GM12892 (cell line): ENCODE data around the gene SUSD1.
A peak's percentile ranks its signal among the peaks of the same experiment; 100 is the strongest.

ENCODE experiments used
- DNase-seq: peaks from one replicate; pipeline ENCODE4 v3.0.0; 2011; ENCODE audit not compliant: insufficient read length
- FAIRE-seq: peaks from 2 replicates; lab custom pipeline; 2011; peaks lifted over from hg19 to GRCh38; lab: Jason Lieb, UNC
- POLR2A ChIP-seq: IDR thresholded peaks from 2 replicates; pipeline ENCODE4 v1.6.1; 2011; ENCODE audit warnings: low read depth, low read length, control low read depth
- POLR2AphosphoS5 ChIP-seq: IDR thresholded peaks from 2 replicates; pipeline ENCODE4 v1.6.1; 2011; ENCODE audit warnings: low read depth, low read length, control low read depth
- TAF1 ChIP-seq: IDR thresholded peaks from 2 replicates; pipeline ENCODE4 v1.6.1; 2011; ENCODE audit warnings: low read depth, mild to moderate bottlenecking, control low read depth, low read length, borderline replicate concordance

Gene SUSD1

DNA sequence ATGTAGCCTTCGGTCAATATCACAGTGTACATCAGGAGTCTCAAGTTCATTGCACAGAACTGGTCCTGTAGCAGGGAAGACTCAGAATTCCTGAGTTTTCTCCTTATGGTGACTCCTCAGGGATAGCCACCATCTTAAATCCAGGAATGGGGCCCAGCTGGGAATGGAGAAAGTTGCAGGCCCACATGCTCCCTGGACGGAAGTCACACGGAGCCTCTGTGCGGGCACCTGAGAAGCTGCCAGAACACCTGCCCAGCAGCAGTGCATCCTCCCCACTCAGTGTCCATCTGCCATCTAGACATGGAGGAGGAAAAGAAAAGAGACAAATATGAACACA is 133.9 kb downstream of the SUSD1 start:
- FAIRE-seq: no peak
- TF ChIP-seq POLR2AphosphoS5 (no peak), TAF1 (no peak), POLR2A (no peak)

DNA sequence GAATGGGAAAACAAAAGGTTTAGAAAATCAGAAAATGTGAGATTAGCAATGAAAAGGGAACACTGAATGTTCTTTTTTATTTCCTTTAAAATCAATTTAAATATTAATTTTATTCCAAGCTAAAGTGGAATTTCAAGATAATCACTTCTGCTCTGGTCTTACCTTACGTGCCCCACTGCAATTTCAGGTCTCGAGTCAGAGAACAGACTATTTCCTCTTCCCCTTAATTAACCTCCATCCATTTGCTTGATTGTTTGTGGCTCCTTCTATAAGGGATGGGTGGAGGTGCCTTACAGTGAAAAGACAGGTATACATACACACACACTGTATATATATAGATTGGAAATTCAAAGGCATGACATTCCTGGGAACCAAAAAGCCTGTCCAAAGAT is 137.1 kb downstream of the SUSD1 start:
- TF ChIP-seq TAF1 (no peak), POLR2A (no peak), POLR2AphosphoS5 (no peak)
- no peak for FAIRE-seq
- DNase-seq: no peak

More for the DNA sequence above, 133.9 kb downstream of the SUSD1 start:
- no peak for DNase-seq

GRCh38 chr9:112037281-112038016 is 137.6 kb downstream of the SUSD1 start:
- FAIRE-seq: peak; percentile 65
- no peak for DNase-seq
- TF ChIP-seq POLR2AphosphoS5: peak; percentile 67
- peak; percentile 53; the same call in 1 of the 2 replicates for TF ChIP-seq POLR2A
- TF ChIP-seq TAF1: peak; percentile 51; the same call in 1 of the 2 replicates

- DNase-seq: no peak
- TF ChIP-seq POLR2AphosphoS5 (no peak), TAF1 (no peak)
- no peak for FAIRE-seq
These were observed 139.8 kb downstream of the SUSD1 start for GRCh38 chr9:112035166-112035826.

GRCh38 chr9:112034216-112034611 is 140.9 kb downstream of the SUSD1 start:
- DNase-seq: no peak
- TF ChIP-seq POLR2A (peak; percentile 21; the same call in 1 of the 2 replicates), POLR2AphosphoS5 (0 out of 2 replicates have a peak, but pooled peaks have one; percentile 17), TAF1 (no peak)
- FAIRE-seq: no peak

- TF ChIP-seq POLR2A: no peak; the same call in 1 of the 2 replicates
- TF ChIP-seq POLR2AphosphoS5: 0 out of 2 replicates have a peak, but pooled peaks have one; percentile 6
- 0 out of 2 replicates have a peak, but pooled peaks have one; percentile 17 for TF ChIP-seq TAF1
- no peak for DNase-seq
- FAIRE-seq: peak; percentile 78
These were observed 141.6 kb downstream of the SUSD1 start for GRCh38 chr9:112033237-112034215.

- FAIRE-seq (no peak), DNase-seq (no peak)
- TF ChIP-seq POLR2A (no peak), POLR2AphosphoS5 (no peak), TAF1 (no peak)
These were observed 142.4 kb downstream of the SUSD1 start for GRCh38 chr9:112032743-112033142.

GRCh38 chr9:112032009-112032408 is 143.1 kb downstream of the SUSD1 start:
- no peak for DNase-seq
- peak; percentile 91 for TF ChIP-seq POLR2AphosphoS5
- no peak for TF ChIP-seq TAF1
- TF ChIP-seq POLR2A: peak; percentile 82
- FAIRE-seq: peak; percentile 88

DNA sequence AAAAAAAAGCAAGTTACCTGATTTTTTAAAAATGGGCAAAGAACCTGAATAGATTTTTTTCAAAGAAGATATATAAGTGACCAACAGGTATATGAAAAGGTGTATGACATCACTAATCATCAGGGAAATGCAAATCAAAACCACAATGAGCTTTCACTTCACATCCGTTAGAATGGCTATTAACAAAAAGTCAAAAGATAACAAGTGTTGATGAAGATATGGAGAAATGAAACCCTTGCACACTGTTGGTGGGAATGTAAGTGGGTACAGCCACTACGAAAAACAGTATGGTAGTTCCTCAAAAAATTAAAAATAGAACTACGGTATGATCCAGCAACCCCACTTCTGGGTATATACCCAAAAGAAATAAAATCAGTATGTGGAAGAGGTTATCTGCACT is 143.7 kb downstream of the SUSD1 start:
- no peak for TF ChIP-seq POLR2AphosphoS5
- TF ChIP-seq TAF1: no peak
- TF ChIP-seq POLR2A: no peak
- FAIRE-seq (peak; percentile 9), DNase-seq (no peak)

DNA sequence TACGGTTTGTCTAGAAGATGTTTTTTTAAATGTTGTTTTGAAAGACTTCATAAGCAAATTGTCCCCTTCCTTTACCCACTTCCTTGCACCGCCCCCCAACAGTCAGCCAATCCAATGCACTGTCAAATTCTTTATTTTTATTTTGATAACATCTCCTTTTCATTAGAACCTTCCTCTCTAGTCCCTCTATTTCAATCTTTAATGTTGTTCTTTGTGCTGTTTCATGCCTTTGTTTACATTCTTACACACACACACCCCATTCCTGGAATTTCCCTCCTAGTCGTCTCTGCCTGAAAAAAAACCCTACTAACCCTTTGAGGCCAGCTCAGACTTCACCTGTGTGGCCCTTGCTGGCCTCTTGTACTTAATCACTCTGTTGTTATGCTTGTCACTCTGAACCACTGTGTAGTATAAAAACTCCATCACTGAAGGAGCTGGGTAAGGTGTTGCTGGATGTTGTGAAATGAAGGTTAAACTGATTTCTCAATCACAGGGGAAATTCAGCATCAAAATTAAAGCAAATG is 145.1 kb downstream of the SUSD1 start:
- TF ChIP-seq POLR2A: peak; percentile 45; the same call in 1 of the 2 replicates
- TF ChIP-seq TAF1: no peak
- no peak for TF ChIP-seq POLR2AphosphoS5
- no peak for DNase-seq
- peak; percentile 50 for FAIRE-seq

GRCh38 chr9:112028242-112029221 is 146.6 kb downstream of the SUSD1 start:
- peak; percentile 35; the same call in 1 of the 2 replicates for TF ChIP-seq TAF1
- TF ChIP-seq POLR2A: peak; percentile 92
- TF ChIP-seq POLR2AphosphoS5: peak; percentile 96
- no peak for DNase-seq
- peak; percentile 95 for FAIRE-seq
